ENCODE data around the gene SSH3.

Gene SSH3, protein sequence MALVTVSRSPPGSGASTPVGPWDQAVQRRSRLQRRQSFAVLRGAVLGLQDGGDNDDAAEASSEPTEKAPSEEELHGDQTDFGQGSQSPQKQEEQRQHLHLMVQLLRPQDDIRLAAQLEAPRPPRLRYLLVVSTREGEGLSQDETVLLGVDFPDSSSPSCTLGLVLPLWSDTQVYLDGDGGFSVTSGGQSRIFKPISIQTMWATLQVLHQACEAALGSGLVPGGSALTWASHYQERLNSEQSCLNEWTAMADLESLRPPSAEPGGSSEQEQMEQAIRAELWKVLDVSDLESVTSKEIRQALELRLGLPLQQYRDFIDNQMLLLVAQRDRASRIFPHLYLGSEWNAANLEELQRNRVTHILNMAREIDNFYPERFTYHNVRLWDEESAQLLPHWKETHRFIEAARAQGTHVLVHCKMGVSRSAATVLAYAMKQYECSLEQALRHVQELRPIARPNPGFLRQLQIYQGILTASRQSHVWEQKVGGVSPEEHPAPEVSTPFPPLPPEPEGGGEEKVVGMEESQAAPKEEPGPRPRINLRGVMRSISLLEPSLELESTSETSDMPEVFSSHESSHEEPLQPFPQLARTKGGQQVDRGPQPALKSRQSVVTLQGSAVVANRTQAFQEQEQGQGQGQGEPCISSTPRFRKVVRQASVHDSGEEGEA

GRCh38 chr11:67303132-67303834 is at the start of gene SSH3:
Gene SSH3 (plus strand): TSS chr11:67303530. CDS start chr11:67303626, 96 bp downstream.
- no peaks in the 10 kb centered on the region for H3K27me3 ChIP-seq (ENCODE audit: control insufficient read depth, insufficient read depth, low read length)
- no peaks in the 10 kb centered on the region for H3K36me3 ChIP-seq (ENCODE audit: control insufficient read depth, insufficient read depth, low read length)
- H3K79me2 ChIP-seq: no peaks in the 10 kb centered on the region
- no peaks in the 10 kb centered on the region for H3K4me1 ChIP-seq
- H3K27ac ChIP-seq: peak within 1 kb of the TSS; percentile 37
- H3K9ac ChIP-seq: no peak within 1 kb of the TSS
- TF ChIP-seq CTCF (IDR thresholded peaks at IDR 0.05): no peak
- H3K4me2 ChIP-seq (ENCODE audit: low read length): peak within 1 kb of the TSS; percentile 91
- no peaks in the 10 kb centered on the region for H3K9me3 ChIP-seq (ENCODE audit: control insufficient read depth, low read length)
- peak within 1 kb of the TSS; percentile 68 for H3K4me3 ChIP-seq (ENCODE audit: low read depth, low read length)
- H2AFZ ChIP-seq: peak within 1 kb of the TSS; percentile 44

- Histone ChIP-seq H3K79me2 (no peaks in the 10 kb centered on the region), H3K4me1 (peaks cover 3% of the 10 kb centered on the region), H3K9me3 (ENCODE audit: control insufficient read depth, low read length) (no peaks in the 10 kb centered on the region), H3K27ac (no peak overlapping the region), H3K27me3 (ENCODE audit: control insufficient read depth, insufficient read depth, low read length) (no peaks in the 10 kb centered on the region), H3K36me3 (ENCODE audit: control insufficient read depth, insufficient read depth, low read length) (no peaks in the 10 kb centered on the region), H3K9ac (no peak overlapping the region), H3K4me3 (ENCODE audit: low read depth, low read length) (no peak overlapping the region), H2AFZ (no peak overlapping the region), H3K4me2 (ENCODE audit: low read length) (no peak overlapping the region)
- TF ChIP-seq CTCF (IDR thresholded peaks at IDR 0.05): no peak
Measured at GRCh38 chr11:67253872-67254624, 49.3 kb upstream of the SSH3 start.

DNA sequence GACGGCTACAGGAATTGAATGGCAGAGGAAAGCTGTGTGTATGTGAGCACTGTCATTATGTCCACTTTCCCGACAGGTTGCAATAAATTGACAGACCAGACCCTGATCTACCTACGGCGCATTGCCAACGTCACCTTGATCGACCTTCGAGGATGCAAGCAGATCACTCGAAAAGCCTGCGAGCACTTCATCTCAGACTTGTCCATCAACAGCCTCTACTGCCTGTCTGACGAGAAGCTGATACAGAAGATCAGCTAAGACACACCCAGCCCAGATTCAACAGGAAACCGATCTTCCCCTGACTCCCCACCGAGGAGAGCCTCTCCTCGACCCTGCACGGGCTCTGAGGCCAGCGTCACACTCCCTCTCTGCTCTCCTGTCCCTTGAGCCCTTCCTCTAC is 48.5 kb upstream of the SSH3 start:
- H3K27ac ChIP-seq: no peak overlapping the region
- no peak overlapping the region for H3K9ac ChIP-seq
- H3K36me3 ChIP-seq (ENCODE audit: control insufficient read depth, insufficient read depth, low read length): no peaks in the 10 kb centered on the region

GRCh38 chr11:67255353-67255752 is 48.0 kb upstream of the SSH3 start:
- no peak overlapping the region for H2AFZ ChIP-seq
- H3K27ac ChIP-seq: no peak overlapping the region
- TF ChIP-seq CTCF (IDR thresholded peaks at IDR 0.05): no peak
- no peaks in the 10 kb centered on the region for H3K9me3 ChIP-seq (ENCODE audit: control insufficient read depth, low read length)
- H3K4me2 ChIP-seq (ENCODE audit: low read length): no peak overlapping the region
- no peak overlapping the region for H3K4me3 ChIP-seq (ENCODE audit: low read depth, low read length)
- H3K36me3 ChIP-seq (ENCODE audit: control insufficient read depth, insufficient read depth, low read length): no peaks in the 10 kb centered on the region
- no peak overlapping the region for H3K9ac ChIP-seq
- no peaks in the 10 kb centered on the region for H3K4me1 ChIP-seq
- no peaks in the 10 kb centered on the region for H3K79me2 ChIP-seq
- no peaks in the 10 kb centered on the region for H3K27me3 ChIP-seq (ENCODE audit: control insufficient read depth, insufficient read depth, low read length)

More for the DNA sequence above, 48.5 kb upstream of the SSH3 start:
- no peak overlapping the region for H3K4me3 ChIP-seq (ENCODE audit: low read depth, low read length)
- H2AFZ ChIP-seq: no peak overlapping the region
- H3K4me2 ChIP-seq (ENCODE audit: low read length): no peak overlapping the region
- no peaks in the 10 kb centered on the region for H3K9me3 ChIP-seq (ENCODE audit: control insufficient read depth, low read length)
- H3K4me1 ChIP-seq: no peaks in the 10 kb centered on the region
- H3K27me3 ChIP-seq (ENCODE audit: control insufficient read depth, insufficient read depth, low read length): no peaks in the 10 kb centered on the region
- H3K79me2 ChIP-seq: no peaks in the 10 kb centered on the region
- no peak for TF ChIP-seq CTCF (IDR thresholded peaks at IDR 0.05)
